ENCODE results near the gene GRM3.

Gene GRM3

GRCh38 chr7:86786376-86786775, 142.7 kb downstream of the GRM3 start:
- no peak for DNase-seq (ENCODE audit: low read depth in 3 of 3)

GRCh38 chr7:86788948-86789347, 145.2 kb downstream of the GRM3 start:
- no peak for DNase-seq (ENCODE audit: low read depth in 3 of 3)

GRCh38 chr7:86790383-86790782, 146.7 kb downstream of the GRM3 start:
- no peak for DNase-seq (ENCODE audit: low read depth in 3 of 3)

- DNase-seq (ENCODE audit: low read depth in 3 of 3) = no peak
Measured at GRCh38 chr7:86792260-86792659, 148.6 kb downstream of the GRM3 start.

- no peak for DNase-seq (ENCODE audit: low read depth in 3 of 3)
Measured at GRCh38 chr7:86793136-86793535, 149.4 kb downstream of the GRM3 start.

GRCh38 chr7:86814661-86815379, 171.1 kb downstream of the GRM3 start:
- DNase-seq (ENCODE audit: low read depth in 3 of 3) = no peak

- no peak for DNase-seq (ENCODE audit: low read depth in 3 of 3)
Measured at GRCh38 chr7:86815556-86815955, 171.8 kb downstream of the GRM3 start.

- DNase-seq (ENCODE audit: low read depth in 3 of 3) = no peak
Measured at GRCh38 chr7:86818903-86819302, 175.2 kb downstream of the GRM3 start.

GRCh38 chr7:86823769-86824168, 180.1 kb downstream of the GRM3 start:
- no peak for DNase-seq (ENCODE audit: low read depth in 3 of 3)

GRCh38 chr7:86825264-86825663, 181.6 kb downstream of the GRM3 start:
- DNase-seq (ENCODE audit: low read depth in 3 of 3) = no peak

- no peak for DNase-seq (ENCODE audit: low read depth in 3 of 3)
Measured at GRCh38 chr7:86826948-86827347, 183.2 kb downstream of the GRM3 start.

- DNase-seq (ENCODE audit: low read depth in 3 of 3) = no peak
Measured at GRCh38 chr7:86833360-86833759, 189.7 kb downstream of the GRM3 start.

- no peak for DNase-seq (ENCODE audit: low read depth in 3 of 3)
Measured at GRCh38 chr7:86837235-86837634, 193.5 kb downstream of the GRM3 start.

GRCh38 chr7:86844608-86845007, 200.9 kb downstream of the GRM3 start:
- no peak for DNase-seq (ENCODE audit: low read depth in 3 of 3)

- DNase-seq (ENCODE audit: low read depth in 3 of 3) = no peak
Measured at GRCh38 chr7:86846494-86847190, 202.9 kb downstream of the GRM3 start.

GRCh38 chr7:86848226-86848625, 204.5 kb downstream of the GRM3 start:
- no peak for DNase-seq (ENCODE audit: low read depth in 3 of 3)

GRCh38 chr7:86851566-86851965, 207.9 kb downstream of the GRM3 start:
- DNase-seq (ENCODE audit: low read depth in 3 of 3) = no peak

GRCh38 chr7:86863452-86863851, 219.7 kb downstream of the GRM3 start:
- DNase-seq (ENCODE audit: low read depth in 3 of 3) = no peak

- no peak for DNase-seq (ENCODE audit: low read depth in 3 of 3)
Measured at GRCh38 chr7:86867163-86867762, 223.6 kb downstream of the GRM3 start.

GRCh38 chr7:86876146-86876545, 232.4 kb downstream of the GRM3 start:
- DNase-seq (ENCODE audit: low read depth in 3 of 3) = no peak

GRCh38 chr7:86884152-86884551, 240.4 kb downstream of the GRM3 start:
- no peak for DNase-seq (ENCODE audit: low read depth in 3 of 3)

GRCh38 chr7:86889501-86889900, 245.8 kb downstream of the GRM3 start:
- DNase-seq (ENCODE audit: low read depth in 3 of 3) = no peak

GRCh38 chr7:86898171-86898570, 254.5 kb downstream of the GRM3 start:
- DNase-seq (ENCODE audit: low read depth in 3 of 3) = no peak

Data from stimulated activated CD4-positive, alpha-beta T cell treated with anti-CD3 and anti-CD28 coated beads, TNF-alpha, amount 100 ng/mL, for 48 hours (primary cell).